A549 (cell line): ENCODE results near the gene DPYD. TPM values are rescaled to one million over a fixed set of nuclear protein-coding genes. Genes with fewer than 3 reads are reported as not detected.

ENCODE experiments used
- ATAC-seq, 2 experiments: fragments of 200-7000 bp in 1 of 2; fragments of >200 bp in 1 of 2; cut with Nextera tagmentation in 1 of 2; cut with Tn5 transposase in 1 of 2; 3 replicates each; pipeline versions ENCODE4 v1.8.0 to v1.9.1; 2018 to 2020; ENCODE audit warnings: mild to moderate bottlenecking in 1 of 2, moderate library complexity in 1 of 2
- CTCF ChIA-PET: fragments of 300-600 bp; sonication (Branson Sonifier 250); formaldehyde crosslinking; extraction: SDS; loops from one replicate; lab custom pipeline; 2021; ENCODE audit warnings: antibody characterized with exemption, inconsistent platforms; lab: Yijun Ruan, JAX
- POLR2A ChIA-PET: fragments of 350-600 bp; formaldehyde crosslinking; extraction: SDS; loops from one replicate; lab custom pipeline; 2021; ENCODE audit warnings: antibody characterized with exemption, inconsistent platforms; lab: Yijun Ruan, JAX
- DNase-seq, 2 experiments: peaks; one replicate each; pipeline versions ENCODE4 v3.0.0 to v3.0.0-alpha.2; 2011 to 2016; ENCODE audit warnings: low read depth in 1 of 2, low spot score in 1 of 2
- FAIRE-seq: peaks from 2 replicates; lab custom pipeline; 2011; peaks lifted over from hg19 to GRCh38; lab: Jason Lieb, UNC
- H3K27ac ChIP-seq, 2 experiments: fragments of >200 bp; sonication (Bioruptor Twin); formaldehyde crosslinking; 3 replicates each; pipeline ENCODE4 v1.5.1; 2016 to 2017
- H3K4me1 ChIP-seq: fragments of >200 bp; sonication (Bioruptor Twin); formaldehyde crosslinking; 3 replicates; pipeline ENCODE4 v1.6.1; 2016
- H3K4me2 ChIP-seq: fragments of >200 bp; sonication (Bioruptor Twin); formaldehyde crosslinking; 3 replicates; pipeline ENCODE4 v1.6.1; 2016
- H3K4me3 ChIP-seq: fragments of >200 bp; sonication (Bioruptor Twin); formaldehyde crosslinking; 3 replicates; pipeline ENCODE4 v1.5.1; 2016
- H3K9me3 ChIP-seq: fragments of >200 bp; sonication (Bioruptor Twin); formaldehyde crosslinking; 3 replicates; pipeline ENCODE4 v1.6.1; 2016
- BCL3 ChIP-seq: fragments of >200 bp; sonication (Bioruptor Twin); formaldehyde crosslinking; IDR thresholded peaks from 3 replicates; pipeline ENCODE4 v1.6.1; 2016
- BHLHE40 ChIP-seq: IDR thresholded peaks from 2 replicates; pipeline ENCODE4 v1.6.1; 2012; ENCODE audit warnings: low read depth, low read length, inconsistent platforms
- CHD4 ChIP-seq: fragments of 200-600 bp; sonication (generic); IDR thresholded peaks from 2 replicates; pipeline ENCODE4 v1.6.1; 2016; ENCODE audit warnings: antibody characterized with exemption, mild to moderate bottlenecking, borderline replicate concordance
- CTCF ChIP-seq: fragments of >200 bp; sonication (Bioruptor Twin); formaldehyde crosslinking; IDR thresholded peaks from 3 replicates; pipeline ENCODE4 v1.5.1; 2016
- E2F6 ChIP-seq: IDR thresholded peaks from 2 replicates; pipeline ENCODE4 v1.6.1; 2012; ENCODE audit warnings: low read depth, borderline replicate concordance
- ELK1 ChIP-seq: fragments of 150-350 bp; IDR thresholded peaks from 2 replicates; pipeline ENCODE4 v1.6.1; 2014; ENCODE audit warnings: low read depth, mild to moderate bottlenecking, low read length
- FOSL2 ChIP-seq, 2 experiments: fragments of 450-650 bp in 1 of 2; fragments of >200 bp in 1 of 2; sonication (Bioruptor Twin) in 1 of 2; formaldehyde crosslinking; IDR thresholded peaks; 2 replicates each; pipeline versions ENCODE4 v1.5.0 to v1.6.1; 2016 to 2020; ENCODE audit warnings: mild to moderate bottlenecking in 1 of 2, moderate library complexity in 1 of 2
- GATA3 ChIP-seq: IDR thresholded peaks from 2 replicates; pipeline ENCODE4 v1.6.1; 2012; ENCODE audit warnings: borderline replicate concordance
- HOXA7 ChIP-seq: fragments of 250-450 bp; sonication (Bioruptor Pico); IDR thresholded peaks from 2 replicates; pipeline ENCODE4 v1.5.0; 2020; ENCODE audit warnings: mild to moderate bottlenecking, moderate library complexity
- HOXB5 ChIP-seq: fragments of 250-450 bp; sonication (Bioruptor Pico); IDR thresholded peaks from 2 replicates; pipeline ENCODE4 v1.5.0; 2020; ENCODE audit warnings: mild to moderate bottlenecking, moderate library complexity
- NR3C1 ChIP-seq: fragments of >200 bp; sonication (Bioruptor Twin); formaldehyde crosslinking; IDR thresholded peaks from 3 replicates; pipeline ENCODE4 v1.6.1; 2017
- POLR2AphosphoS2 ChIP-seq: conservative IDR thresholded peaks from 2 replicates; pipeline ENCODE4 v1.6.1; 2012; ENCODE audit warnings: low read length, improper control_type of control experiment, inconsistent platforms
- RAD21 ChIP-seq, 2 experiments: fragments of >200 bp in 1 of 2; sonication (Bioruptor Twin) in 1 of 2; formaldehyde crosslinking in 1 of 2; IDR thresholded peaks in 1 of 2; conservative IDR thresholded peaks in 1 of 2; 2 replicates in 1 of 2; 3 replicates in 1 of 2; pipeline ENCODE4 v1.6.1; 2012 to 2018; ENCODE audit warnings: inconsistent platforms in 1 of 2
- RCOR1 ChIP-seq: fragments of 150-350 bp; IDR thresholded peaks from 2 replicates; pipeline ENCODE4 v1.6.1; 2014; ENCODE audit warnings: antibody characterized with exemption, low read length, low read depth
- REST ChIP-seq: fragments of 200-600 bp; sonication (generic); IDR thresholded peaks from 2 replicates; pipeline ENCODE4 v1.6.1; 2016; ENCODE audit warnings: antibody characterized with exemption, mild to moderate bottlenecking, moderate library complexity
- RFX5 ChIP-seq: fragments of 450-650 bp; IDR thresholded peaks from 2 replicates; pipeline ENCODE4 v1.7.1; 2014; ENCODE audit warnings: antibody characterized with exemption, mild to moderate bottlenecking, moderate library complexity
- SREBF2 ChIP-seq: fragments of 450-650 bp; IDR thresholded peaks from 2 replicates; pipeline ENCODE4 v1.6.1; 2014; ENCODE audit warnings: mild to moderate bottlenecking, moderate library complexity
- TP53 ChIP-seq: fragments of 250-450 bp; sonication (Bioruptor Pico); IDR thresholded peaks from 2 replicates; pipeline ENCODE4 v1.5.0; 2021; ENCODE audit warnings: mild to moderate bottlenecking, moderate library complexity
- ZC3H11A ChIP-seq: fragments of 450-650 bp; IDR thresholded peaks from 2 replicates; pipeline ENCODE4 v1.6.1; 2014; ENCODE audit warnings: antibody characterized with exemption, mild to moderate bottlenecking
- ZFP36 ChIP-seq: fragments of 450-650 bp; IDR thresholded peaks from 2 replicates; pipeline ENCODE4 v1.6.1; 2014; ENCODE audit warnings: borderline replicate concordance; ENCODE audit not compliant: partially characterized antibody
- WGBS: methylation state at CpG from one replicate; pipeline ENCODE4 v1.1.6; 2017; ENCODE audit errors: missing lambda C conversion rate; 5-methylcytosine and 5-hydroxymethylcytosine counted together
- polyA plus RNA-seq, 4 experiments: library from polyadenylated mRNA; depleted of rRNA in 3 of 4; stranded (reverse); fragments of >200 nt; fragmentation: RNase III in 1 of 4; extraction: RNeasy Plus Mini Kit Qiagen cat#74134 plus additional on column Dnase treatment in 1 of 4; gene quantifications; 2 replicates in 3 of 4; 3 replicates in 1 of 4; pipeline ENCODE4 v1.2.3, GENCODE V29; 2011 to 2017

Gene DPYD
- polyA plus RNA-seq, 2 of the 4 experiments (the other 2 are of a cell fraction), result 5.9 to 7.5 TPM

GRCh38 chr1:97814804-97815203 lies 106.0 kb downstream of the DPYD start:
- TF ChIP-seq REST (no peak), POLR2AphosphoS2 (no peak), NR3C1 (no peak), HOXB5 (CRISPR knock-in tag) (no peak), GATA3 (no peak), E2F6 (no peak), ZC3H11A (no peak), HOXA7 (no peak), CHD4 (no peak), BHLHE40 (no peak), BCL3 (no peak), CTCF (no peak), FOSL2 (IDR thresholded peaks at IDR 0.05) (no peak), FOSL2 (CRISPR knock-in tag; IDR thresholded peaks at IDR 0.05) (no peak), RCOR1 (no peak), ZFP36 (no peak), ELK1 (no peak), SREBF2 (no peak), RAD21 (conservative IDR thresholded peaks at IDR 0.05 in 1 of 2, IDR thresholded peaks at IDR 0.05 in 1 of 2) (no peak), TP53 (CRISPR knock-in tag) (no peak), RFX5 (no peak)
- no peak overlapping the region for H3K27ac ChIP-seq
- H3K4me1 ChIP-seq, result no peaks in the 10 kb centered on the region
- H3K4me3 ChIP-seq, result no peak overlapping the region
- H3K4me2 ChIP-seq, result no peak overlapping the region
- ATAC-seq (no peak), DNase-seq (no peak), FAIRE-seq (no peak)
- 78% methylated on average over 3 of the region's 3 CpGs for WGBS
- CTCF ChIA-PET, result no interaction called here
- POLR2A ChIA-PET, result no interaction called here
- no peaks in the 10 kb centered on the region for H3K9me3 ChIP-seq
